B cell (primary cell): ENCODE measurements around the gene PRPF31.

ENCODE experiments used
- CTCF ChIP-seq: fragments of 200-600 bp; IDR thresholded peaks from one replicate; pipeline ENCODE4 v1.8.0; 2022; ENCODE audit warnings: antibody characterized with exemption, mild to moderate bottlenecking
- EZH2 ChIP-seq: IDR thresholded peaks from 2 replicates; pipeline ENCODE4 v1.6.1; 2012; ENCODE audit warnings: borderline replicate concordance, low read depth, mild to moderate bottlenecking, moderate library complexity, low read length; ENCODE audit not compliant: insufficient read depth, poor library complexity, severe bottlenecking

- no peak for TF ChIP-seq CTCF
- TF ChIP-seq EZH2 = no peak
These were observed 63.2 kb downstream of the PRPF31 start for GRCh38 chr19:54178581-54179261.
